HG03520 (cell line): ENCODE data around the gene CMC1.
"Not testable (repeated sequence)": the region's sequence is repeated elsewhere in the genome, so short reads cannot be mapped to it uniquely, and the experiment has no call there.

ENCODE experiments used
- ATAC-seq: cut with Tn5 transposase; IDR thresholded peaks from one replicate; pipeline ENCODE4 v1.9.1; 2021; ENCODE audit warnings: mild to moderate bottlenecking, moderate library complexity; ENCODE audit not compliant: unreplicated experiment

Gene CMC1

GRCh38 chr3:28243424-28244106 is 2.1 kb downstream of the CMC1 start:
- ATAC-seq, result no peak

GRCh38 chr3:28244491-28244890 is 3.1 kb downstream of the CMC1 start:
- ATAC-seq, result no peak

- no peak for ATAC-seq
Measured at GRCh38 chr3:28247286-28247685, 5.9 kb downstream of the CMC1 start.

- no peak for ATAC-seq
Measured at GRCh38 chr3:28250999-28251398, 9.6 kb downstream of the CMC1 start.

- no peak for ATAC-seq
Measured at GRCh38 chr3:28252001-28252431, 10.6 kb downstream of the CMC1 start.

GRCh38 chr3:28253040-28253715 is 11.8 kb downstream of the CMC1 start:
- no peak for ATAC-seq

GRCh38 chr3:28262001-28262400 is 20.6 kb downstream of the CMC1 start:
- no peak for ATAC-seq

- ATAC-seq, result no peak
Measured at GRCh38 chr3:28265641-28266040, 24.2 kb downstream of the CMC1 start.

GRCh38 chr3:28267984-28268849 is 26.8 kb downstream of the CMC1 start:
- no peak for ATAC-seq

- no peak for ATAC-seq
Measured at GRCh38 chr3:28268989-28269388, 27.6 kb downstream of the CMC1 start.

- not testable (repeated sequence) for ATAC-seq
Measured at GRCh38 chr3:28269884-28270283, 28.5 kb downstream of the CMC1 start.

GRCh38 chr3:28273837-28274236 is 32.4 kb downstream of the CMC1 start:
- no peak for ATAC-seq

- ATAC-seq, result no peak
Measured at GRCh38 chr3:28278918-28279317, 37.5 kb downstream of the CMC1 start.

GRCh38 chr3:28279770-28280169 is 38.4 kb downstream of the CMC1 start:
- ATAC-seq, result no peak

- ATAC-seq, result no peak
Measured at GRCh38 chr3:28280781-28281180, 39.4 kb downstream of the CMC1 start.

GRCh38 chr3:28286595-28286994 is 45.2 kb downstream of the CMC1 start:
- ATAC-seq, result peak; percentile 86

GRCh38 chr3:28287046-28287445 is 45.6 kb downstream of the CMC1 start:
- ATAC-seq, result no peak

- ATAC-seq, result no peak
Measured at GRCh38 chr3:28290863-28291300, 49.5 kb downstream of the CMC1 start.

- no peak for ATAC-seq
Measured at GRCh38 chr3:28291577-28291976, 50.2 kb downstream of the CMC1 start.

GRCh38 chr3:28292622-28293021 is 51.2 kb downstream of the CMC1 start:
- no peak for ATAC-seq

- no peak for ATAC-seq
Measured at GRCh38 chr3:28294667-28295413, 53.4 kb downstream of the CMC1 start.
